Hepatocyte (in vitro differentiated cells): Measurements from ENCODE around the gene PI16.

Source experiments
- EZH2 ChIP-seq: fragments of 200-600 bp; sonication (generic); IDR thresholded peaks from 2 replicates; pipeline ENCODE4 v1.6.1; 2016; ENCODE audit warnings: antibody characterized with exemption, mild to moderate bottlenecking, borderline replicate concordance
- TF ChIP-seq, protein P1 (sequence below): fragments of 200-600 bp; sonication (generic); IDR thresholded peaks from 2 replicates; pipeline ENCODE4 v1.5.1; 2016; ENCODE audit warnings: antibody characterized with exemption, mild to moderate bottlenecking; ENCODE audit not compliant: poor library complexity

- TF ChIP-seq, protein P1, sequence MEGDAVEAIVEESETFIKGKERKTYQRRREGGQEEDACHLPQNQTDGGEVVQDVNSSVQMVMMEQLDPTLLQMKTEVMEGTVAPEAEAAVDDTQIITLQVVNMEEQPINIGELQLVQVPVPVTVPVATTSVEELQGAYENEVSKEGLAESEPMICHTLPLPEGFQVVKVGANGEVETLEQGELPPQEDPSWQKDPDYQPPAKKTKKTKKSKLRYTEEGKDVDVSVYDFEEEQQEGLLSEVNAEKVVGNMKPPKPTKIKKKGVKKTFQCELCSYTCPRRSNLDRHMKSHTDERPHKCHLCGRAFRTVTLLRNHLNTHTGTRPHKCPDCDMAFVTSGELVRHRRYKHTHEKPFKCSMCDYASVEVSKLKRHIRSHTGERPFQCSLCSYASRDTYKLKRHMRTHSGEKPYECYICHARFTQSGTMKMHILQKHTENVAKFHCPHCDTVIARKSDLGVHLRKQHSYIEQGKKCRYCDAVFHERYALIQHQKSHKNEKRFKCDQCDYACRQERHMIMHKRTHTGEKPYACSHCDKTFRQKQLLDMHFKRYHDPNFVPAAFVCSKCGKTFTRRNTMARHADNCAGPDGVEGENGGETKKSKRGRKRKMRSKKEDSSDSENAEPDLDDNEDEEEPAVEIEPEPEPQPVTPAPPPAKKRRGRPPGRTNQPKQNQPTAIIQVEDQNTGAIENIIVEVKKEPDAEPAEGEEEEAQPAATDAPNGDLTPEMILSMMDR: no peak
- no peak for TF ChIP-seq EZH2
Observed at GRCh38 chr6:36962874-36963273, 8.3 kb downstream of the PI16 start.
